Activated effector memory CD4-positive, alpha-beta T cell treated with Interleukin-2 at 50 U/mL for 16 hours (primary cell): ENCODE data around the gene SMCO1.
"Not testable (repeated sequence)": the region's sequence is repeated elsewhere in the genome, so short reads cannot be mapped to it uniquely, and the experiment has no call there.

Experiments used
- DNase-seq: peaks from one replicate; pipeline ENCODE4 v3.0.0-alpha.2; 2020

SMCO1 gene, protein sequence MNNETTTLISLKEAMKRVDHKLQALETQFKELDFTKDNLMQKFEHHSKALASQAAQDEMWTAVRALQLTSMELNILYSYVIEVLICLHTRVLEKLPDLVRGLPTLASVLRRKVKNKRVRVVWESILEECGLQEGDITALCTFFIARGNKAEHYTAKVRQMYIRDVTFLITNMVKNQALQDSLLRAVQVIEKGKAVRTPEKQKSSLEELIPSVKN

DNA sequence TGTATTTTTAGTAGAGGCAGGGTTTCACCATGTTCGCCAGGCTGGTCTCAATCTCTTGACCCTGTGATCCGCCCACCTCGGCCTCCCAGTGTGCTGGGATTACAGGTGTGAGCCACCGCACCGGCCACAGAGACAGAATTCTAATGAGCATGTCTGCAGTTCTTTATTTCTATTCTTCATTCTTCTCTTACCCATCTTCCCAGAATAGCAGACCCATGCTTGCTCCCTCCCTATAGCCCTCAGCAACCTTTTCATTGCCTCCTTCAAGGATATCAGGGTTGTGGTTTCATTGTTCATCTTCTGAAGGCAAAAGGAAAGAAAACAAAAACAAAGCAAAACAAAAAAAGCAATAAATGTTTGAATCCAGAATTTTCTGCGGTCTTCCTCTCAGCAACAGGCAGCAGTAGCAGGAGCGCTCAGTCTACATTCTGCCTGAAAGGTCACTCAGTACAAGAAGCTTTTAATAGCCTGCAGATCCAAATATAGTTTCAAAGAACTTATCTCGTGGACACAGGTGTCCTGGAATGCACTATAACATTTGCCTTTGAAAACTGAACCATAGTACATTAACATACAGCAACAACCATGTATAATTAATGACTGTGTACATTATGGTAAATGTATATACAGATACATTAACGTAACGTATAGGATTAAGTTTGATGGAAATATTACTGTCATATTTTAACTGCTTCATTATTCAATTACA lies at the start of gene SMCO1:
SMCO1 (minus strand) TSS at position 434 of the 709 bp plus-strand sequence; CDS start at position 297, 137 bp downstream.
- DNase-seq: no peak

DNA sequence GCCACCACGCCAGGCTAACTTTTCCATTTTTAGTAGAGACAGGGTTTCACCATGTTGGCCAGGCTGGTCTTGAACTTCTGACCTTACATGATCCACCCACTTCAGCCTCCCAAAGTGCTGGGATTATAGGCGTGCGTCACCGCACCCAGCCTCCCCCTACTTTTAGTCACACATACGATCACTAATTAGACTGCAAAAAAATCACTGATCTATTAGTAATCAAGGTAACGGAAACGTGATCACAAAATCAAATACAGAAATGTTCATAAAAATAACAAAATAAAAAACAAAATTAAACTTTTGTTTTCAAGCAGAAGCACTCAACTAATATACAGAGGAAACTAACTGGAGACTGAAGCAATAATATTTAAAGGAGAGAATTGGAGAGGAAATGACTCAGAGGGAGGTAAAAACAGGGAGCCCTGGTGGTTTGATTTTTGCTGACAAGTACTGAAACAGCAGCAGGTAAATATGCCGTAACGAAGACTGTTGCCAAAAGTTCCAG lies 48.6 kb upstream of the SMCO1 start:
- DNase-seq: peak; percentile 7

DNA sequence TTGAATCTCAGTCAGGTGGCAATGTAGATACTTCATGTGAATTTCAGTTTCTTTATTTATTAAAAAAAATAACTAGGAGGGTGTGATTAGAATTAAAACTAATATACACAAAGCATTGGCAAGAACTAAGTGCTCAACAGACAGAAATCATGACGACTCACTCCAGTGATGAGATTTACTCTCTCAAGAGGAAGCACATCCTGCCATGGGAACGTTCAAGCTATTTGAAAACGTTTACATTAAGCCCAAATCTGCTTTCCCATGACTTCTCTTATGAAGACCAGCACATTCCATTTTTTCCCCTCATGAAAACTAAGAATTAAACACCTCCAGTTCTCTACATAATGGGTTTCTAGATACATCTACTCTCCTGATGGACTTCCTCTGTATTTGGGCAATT lies 44.7 kb upstream of the SMCO1 start:
- DNase-seq: no peak

DNA sequence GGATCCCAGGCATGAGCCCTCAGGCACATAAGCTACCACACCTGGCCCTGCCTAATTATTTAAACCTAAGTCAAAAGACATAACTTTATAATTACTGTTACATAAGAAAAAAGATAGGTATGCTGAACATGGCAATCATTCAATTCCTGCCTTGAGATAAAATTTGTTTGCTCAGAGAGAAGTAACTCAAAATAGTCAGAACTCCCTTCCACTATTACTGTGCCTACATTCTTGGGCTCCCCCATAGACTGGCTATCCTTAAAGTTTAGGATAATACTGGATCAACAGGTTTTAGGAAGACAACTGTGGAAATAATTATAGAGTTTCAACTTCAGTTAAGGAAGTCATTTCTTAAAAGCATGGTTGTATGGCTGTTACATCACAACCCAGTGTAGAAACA lies 43.3 kb upstream of the SMCO1 start:
- DNase-seq: no peak

DNA sequence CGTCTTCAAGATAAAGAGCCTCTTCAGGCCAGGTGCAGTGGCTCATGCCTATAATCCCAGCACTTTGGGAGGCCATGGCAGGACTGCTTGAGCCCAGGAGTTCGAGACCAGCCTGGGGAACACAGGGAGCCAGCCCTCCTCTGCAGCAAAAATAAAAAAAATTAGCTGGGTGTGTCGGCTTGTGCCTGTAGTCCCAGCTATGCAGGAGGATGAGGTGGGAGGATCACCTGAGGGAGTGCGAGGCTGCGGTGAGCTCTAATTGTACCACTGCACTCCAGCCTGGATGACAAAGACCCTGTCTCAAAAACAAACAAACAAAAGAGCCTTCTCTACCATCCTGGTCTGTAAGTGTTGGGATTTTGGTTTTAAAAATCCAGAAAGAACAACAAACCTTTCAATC lies 42.1 kb upstream of the SMCO1 start:
- DNase-seq: no peak

DNA sequence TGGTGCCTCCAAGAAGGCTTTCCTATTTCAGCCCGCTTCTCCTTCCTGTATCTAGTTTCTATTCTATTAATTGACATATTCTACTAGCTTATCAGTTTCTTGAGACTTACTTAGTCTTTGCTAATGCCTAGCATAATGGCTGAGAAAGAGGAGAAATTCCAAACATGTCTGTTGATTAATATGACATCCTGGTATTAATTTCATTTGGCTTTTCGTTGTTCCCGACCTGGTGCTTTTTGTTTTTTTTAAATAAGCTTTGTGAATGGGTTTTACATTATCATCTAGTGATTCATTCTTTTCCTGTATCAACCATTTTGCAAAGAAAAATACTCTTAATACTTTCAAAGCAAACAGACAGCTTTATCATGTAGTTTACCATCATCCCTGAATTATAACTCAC lies 40.1 kb upstream of the SMCO1 start:
- DNase-seq: no peak

DNA sequence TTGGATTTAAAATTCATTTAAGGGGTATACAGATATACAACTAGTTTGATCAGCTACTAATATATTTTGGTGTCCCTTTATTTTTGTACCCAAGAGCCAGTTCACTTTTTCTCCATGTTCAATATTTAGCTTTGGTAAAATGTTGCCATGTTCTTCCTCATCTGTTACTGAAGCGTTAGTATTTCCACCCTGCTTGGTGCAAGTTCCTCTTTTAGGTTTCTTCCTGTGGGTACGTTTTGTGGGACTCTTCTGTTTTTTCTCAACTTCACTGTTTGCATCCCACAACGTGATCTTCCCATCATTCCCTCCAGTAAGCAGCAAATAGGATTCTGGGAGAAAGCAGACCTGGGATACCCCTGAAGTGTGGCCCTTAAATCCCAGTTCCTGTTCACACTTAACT lies 39.1 kb upstream of the SMCO1 start:
- no peak for DNase-seq

DNA sequence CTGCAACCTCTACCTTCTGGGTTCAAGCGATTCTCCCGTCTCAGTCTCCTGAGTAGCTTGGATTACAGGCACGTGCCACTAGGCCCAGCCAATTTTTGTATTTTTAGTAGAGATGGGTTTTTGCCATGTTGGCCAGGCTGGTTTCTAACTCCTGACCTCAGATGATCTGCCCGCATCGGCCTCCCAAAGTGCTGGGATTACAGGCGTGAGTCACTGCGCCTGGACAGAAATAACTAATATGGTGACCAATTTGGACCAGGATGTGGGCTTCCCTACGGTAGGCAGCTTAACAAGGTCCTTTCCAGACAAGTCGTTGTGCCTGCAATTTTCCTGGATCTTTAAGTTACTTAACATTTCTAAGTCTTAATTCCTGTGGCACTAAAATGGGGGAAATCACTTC lies 38.4 kb upstream of the SMCO1 start:
- DNase-seq: no peak

DNA sequence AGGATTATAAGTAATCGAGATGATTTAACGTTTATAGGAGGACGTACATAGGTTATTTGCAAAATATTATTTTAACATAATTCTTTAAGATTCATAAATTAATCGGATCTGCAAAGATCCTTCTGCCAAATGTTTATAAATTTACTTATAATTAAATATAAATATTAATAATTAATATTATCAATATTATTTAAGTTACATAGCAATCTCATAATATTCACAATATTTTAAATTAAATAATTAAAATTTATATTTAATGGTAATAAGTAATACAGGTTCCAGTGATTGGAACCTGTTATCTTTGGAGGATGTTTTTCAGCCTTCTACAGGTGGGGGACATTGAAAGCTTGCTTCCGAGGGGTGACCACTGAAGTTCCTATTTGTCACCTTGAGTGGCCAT lies 37.1 kb upstream of the SMCO1 start:
- DNase-seq: no peak

DNA sequence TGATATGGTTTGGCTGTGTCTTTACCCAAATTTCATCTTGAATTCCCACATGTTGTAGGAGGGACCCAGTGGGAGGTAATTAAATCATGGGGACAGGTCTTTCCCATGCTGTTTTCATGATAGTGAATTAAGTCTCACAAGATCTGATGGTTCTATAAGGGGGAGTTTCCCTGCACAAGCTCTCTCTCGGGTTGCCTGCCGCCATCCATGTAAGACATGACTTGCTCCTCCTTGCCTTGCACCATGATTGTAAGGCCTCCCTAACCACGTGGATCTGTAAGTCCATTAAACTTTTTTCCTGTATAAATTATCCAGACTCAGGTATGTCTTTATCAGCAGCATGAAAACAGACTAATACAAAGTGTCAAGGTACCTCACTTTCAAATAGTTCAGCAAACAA lies 35.0 kb upstream of the SMCO1 start:
- DNase-seq: not testable (repeated sequence)

DNA sequence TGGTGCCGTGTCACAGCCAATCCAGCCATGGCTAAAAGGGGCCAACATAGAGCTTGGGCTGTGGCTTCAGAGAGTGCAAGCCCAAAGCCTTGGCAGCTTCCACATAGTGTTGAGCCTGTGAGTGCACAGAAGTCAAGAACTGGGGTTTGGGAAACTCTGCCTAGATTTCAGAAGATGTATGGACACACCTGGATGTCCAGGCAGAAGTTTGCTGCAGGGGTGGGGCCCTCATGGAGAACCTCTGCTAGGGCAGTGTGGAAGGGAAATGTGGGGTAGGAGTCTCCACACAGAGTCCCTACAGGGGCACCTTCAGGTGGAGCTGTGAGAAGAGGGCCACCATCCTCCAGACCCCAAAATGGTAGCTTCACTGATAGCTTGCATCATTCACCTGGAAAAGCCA lies 34.2 kb upstream of the SMCO1 start:
- not testable (repeated sequence) for DNase-seq

DNA sequence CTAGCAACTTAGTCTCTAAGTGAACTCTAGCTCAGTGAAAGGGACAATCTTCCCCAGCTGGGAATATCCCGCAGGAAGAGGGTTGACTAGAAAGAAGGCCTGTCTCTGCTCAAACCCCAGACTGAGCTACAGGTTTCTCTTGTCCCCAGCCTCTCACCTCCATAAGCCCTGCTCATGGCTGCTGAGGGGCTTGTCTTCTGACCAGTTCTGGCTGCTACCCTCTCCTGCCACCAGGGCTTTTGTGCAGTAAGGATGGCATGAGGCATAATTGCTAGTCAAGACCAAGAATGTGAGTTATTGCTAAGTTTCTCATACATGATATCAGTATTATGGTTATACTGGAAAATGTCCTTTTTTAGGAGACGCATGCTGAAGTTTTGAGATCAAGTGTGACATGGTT lies 31.9 kb upstream of the SMCO1 start:
- DNase-seq: no peak

DNA sequence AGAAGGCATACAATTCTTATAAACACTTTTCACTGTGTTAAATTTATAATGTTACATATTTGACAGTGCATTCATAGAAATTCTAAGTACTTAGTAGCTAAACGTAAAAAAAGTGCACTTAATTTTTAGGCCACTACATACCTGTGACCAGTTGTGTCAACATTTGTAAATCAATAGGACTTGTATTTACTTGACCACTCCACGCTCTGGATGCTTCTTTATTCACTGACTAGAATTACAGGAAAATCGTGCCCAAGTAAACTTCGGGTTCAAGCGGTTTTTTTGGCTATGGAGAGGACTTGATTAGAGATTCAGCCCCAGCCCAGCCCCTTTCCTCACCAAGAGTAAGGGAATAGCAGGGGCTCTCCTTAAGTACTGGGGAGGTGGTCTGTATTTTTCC lies 31.4 kb upstream of the SMCO1 start:
- no peak for DNase-seq

DNA sequence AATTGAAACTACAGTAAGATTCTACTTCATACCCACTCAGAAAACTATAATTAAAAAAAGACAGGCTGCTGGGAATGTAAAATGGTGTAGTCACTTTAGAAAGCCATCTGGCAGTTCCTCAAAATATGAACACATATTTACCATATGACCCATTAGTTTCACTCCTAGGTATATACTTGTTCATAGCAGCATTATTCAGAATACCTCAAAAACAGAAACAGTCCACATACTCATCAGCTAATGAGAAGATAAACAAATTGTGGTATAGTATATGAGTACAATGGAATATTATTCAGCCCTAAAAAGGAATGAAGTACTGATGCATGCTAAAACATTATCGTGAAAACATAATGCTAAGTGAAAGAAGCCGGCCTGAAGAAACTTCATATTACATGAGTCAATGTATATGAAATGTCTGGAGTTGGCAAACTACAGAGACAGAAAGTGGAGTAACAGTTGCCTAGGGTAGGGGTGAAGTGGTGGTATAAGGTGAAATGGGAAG lies 29.4 kb upstream of the SMCO1 start:
- no peak for DNase-seq

DNA sequence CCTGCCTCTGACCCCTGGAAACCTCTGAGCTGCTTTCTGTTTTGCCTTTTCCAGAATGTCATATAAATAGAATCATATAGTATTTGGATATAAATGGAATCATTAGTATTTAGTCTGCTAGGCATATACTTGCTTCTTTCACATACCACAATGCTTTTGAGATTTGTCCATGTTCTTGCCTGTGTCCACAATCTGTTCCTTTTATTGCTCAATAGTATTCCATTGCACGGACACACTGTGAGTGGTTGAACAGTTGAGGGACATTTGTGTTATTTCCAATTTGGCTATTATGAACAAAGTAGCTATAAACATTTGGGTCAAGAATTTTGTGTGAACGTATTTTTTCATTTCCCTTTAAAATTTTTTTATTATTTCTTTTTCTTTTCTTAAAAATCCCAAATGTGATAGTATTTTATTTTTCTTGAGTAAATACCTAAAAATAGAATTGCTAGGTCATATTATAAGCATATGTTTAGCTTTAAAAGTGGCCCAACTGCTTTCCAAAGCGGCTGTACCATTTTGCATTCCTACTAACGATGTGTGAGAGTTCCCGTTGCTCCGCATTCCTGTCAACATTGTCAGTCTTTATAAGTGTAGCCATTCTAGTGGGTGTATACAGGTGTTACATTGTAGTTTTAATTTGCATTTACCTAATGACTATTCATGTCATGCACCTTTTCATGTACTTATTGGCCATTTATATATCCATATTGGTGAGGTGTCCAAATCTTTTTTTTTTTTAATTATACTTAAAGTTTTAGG lies 26.7 kb upstream of the SMCO1 start:
- DNase-seq: no peak

DNA sequence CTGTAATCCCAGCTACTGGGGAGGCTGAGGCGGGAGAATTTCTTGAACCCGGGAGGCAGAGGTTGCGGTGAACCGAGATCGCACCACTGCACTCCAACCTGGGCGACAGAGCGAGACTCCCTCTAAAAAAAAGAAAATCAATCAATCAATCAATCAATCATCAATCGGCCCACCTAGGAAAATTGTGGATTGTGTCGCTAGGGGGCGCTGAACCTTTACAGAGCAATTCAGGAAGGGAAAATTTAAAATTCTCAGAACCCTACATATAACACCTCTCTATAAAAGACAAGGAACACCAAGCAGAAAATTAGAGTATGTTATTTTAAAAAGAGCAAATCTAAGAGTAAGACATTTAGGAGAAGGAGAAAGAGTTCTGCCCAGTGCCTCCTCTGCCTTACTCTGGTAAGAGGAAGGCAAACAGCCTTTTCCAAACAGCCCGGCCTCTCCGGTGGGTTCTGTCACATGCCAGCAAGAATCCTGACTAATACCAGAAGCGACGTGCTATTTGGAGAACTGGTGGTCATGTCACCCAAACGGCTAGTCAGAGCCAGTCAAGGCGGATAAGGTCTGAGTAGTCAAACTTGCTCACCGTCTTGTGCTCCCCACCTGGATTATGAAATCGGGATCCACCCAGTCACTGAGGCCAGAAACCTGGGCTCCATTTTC lies 22.3 kb upstream of the SMCO1 start:
- peak; percentile 34 for DNase-seq

DNA sequence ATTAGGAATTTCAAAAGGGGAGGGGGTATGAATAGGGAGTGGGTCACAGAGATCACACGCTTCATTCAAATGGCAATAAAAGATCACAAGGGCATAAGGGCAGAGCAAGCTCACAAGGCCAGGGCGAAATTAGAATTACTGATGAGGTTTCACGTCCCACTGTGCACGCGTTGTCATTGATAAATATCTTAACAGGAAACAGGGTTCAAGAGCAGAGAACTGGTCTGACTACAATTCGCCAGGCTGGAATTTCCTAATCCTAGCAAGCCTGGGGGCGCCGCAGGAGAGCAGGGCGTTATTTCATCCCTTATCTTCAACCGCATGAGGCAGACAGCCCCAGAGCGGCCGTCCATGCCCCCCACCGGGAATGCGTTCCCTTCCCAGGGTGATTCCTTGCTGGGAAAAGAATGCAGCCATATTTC lies 18.1 kb upstream of the SMCO1 start:
- DNase-seq: no peak

DNA sequence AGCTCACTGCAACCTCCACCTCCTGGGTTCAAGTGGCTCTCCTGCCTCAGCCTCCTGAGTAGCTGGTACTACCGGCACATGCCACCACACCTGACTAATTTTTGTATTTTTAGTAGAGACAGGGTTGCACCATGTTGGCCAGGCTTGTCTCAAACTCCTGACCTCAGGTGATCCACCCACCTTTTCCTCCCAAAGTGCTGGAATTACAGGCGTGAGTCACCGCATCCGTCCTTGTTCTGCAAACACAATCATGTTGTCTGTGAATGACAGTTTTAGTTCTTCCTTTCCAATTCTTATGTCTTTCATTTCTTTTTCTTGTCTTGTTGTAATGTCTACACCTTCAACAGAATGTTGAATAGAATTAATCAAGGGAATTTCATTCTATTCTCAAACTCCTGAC lies 16.3 kb upstream of the SMCO1 start:
- no peak for DNase-seq

DNA sequence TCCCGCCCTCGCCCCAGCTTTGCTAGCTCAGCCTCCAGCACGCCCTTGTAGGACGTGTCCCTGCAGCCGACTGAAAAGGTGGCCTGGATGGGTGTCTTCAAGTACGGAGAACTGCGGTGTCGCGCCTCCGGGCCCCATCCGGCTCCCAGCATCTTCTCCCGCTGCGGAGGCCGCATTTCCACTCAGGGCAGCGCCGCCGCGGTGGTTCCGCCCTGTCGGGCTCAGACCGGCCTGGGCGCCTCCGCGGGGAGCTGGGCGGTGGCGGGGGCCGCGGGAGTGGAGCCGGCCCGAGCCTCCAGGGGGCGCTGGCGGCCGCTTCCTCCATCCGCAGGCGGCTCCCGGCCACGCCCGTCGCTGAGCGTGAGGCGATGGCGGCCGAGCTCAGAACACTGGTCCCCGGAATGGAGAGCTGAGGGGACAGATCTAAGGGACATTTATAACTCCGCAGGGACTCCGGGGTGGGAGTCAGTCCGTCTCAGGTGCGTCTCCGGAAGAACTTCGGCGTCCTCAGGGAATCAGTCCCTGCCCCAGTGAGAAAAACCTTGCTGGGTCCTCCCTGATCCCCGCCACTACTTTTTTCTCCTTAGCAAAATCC lies 13.6 kb upstream of the SMCO1 start:
- DNase-seq: peak; percentile 76

DNA sequence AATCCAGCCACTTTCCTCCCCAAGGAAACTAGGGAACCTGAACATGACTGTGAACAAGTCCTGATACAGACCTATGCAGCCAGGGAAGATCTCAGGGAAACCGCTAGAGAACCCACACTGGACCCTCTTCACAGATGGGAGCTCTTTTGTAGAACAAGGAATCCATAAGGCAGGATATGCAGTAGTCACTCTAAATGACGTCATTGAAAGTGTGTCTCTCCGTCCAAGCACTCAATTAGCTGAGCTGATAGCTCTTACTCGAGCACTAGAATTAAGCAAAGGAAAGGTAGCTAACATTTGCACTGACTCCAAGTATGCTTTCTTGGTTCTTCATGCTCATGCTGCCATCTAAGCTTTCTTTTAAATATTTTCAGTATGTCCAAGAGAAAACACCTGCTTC lies 10.0 kb upstream of the SMCO1 start:
- DNase-seq: no peak

DNA sequence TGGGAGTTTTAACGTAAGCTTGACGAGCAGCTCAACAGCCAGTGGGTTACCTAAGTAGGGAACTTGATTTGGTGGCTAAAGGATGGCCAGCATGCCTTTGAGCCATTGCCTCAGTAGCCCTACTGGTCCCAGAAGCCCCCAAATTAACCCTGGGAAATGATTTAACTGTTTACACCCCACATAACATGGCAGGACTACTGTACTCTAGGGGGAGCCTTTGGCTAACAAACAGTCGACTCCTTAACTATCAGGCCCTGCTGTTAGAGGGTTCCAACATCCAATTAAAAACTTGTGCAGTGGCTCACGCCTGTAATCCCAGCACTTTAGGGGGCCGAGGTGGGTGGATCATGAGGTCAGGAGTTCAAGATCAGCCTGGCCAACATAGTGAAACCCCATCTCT lies 9.4 kb upstream of the SMCO1 start:
- DNase-seq: no peak

DNA sequence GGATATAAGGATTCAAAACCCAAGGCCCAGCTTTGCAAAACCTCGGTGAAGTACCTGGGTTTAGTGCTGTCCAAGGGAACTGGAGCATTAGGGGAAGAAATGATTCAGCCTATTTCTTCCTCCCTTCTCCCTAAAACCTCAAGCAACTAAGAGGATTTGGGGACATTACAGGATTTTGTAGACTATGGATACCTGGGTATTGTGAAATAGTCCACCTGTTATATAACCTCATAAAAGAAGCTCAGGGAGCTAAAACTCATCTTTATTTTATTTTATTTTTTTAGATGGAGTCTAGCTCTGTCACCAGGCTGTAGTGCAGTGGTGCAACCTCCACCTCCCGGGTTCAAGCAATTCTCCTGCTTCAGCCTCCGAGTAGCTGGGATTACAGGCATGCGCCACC lies 8.7 kb upstream of the SMCO1 start:
- DNase-seq: no peak

DNA sequence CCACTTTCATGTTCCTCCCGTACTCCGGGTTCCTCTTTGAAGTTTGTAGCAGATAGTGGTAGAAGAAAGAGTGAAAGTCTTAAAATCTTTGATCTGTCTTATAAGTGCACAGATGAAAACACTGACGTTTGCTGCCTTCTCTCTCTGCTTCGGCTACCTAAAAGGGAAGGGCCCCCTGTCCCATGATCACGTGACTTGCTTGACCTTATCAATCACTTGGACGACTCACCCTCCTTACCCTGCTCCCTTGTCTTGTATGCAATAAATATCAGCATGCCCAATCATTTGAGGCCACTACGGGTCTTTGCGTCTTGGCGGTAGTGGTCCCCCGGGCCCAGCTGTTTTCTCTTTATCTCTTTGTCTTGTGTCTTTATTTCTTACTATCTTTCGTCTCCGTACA lies 6.1 kb upstream of the SMCO1 start:
- not testable (repeated sequence) for DNase-seq
